ENCODE data around the gene VPS37D.

DNA sequence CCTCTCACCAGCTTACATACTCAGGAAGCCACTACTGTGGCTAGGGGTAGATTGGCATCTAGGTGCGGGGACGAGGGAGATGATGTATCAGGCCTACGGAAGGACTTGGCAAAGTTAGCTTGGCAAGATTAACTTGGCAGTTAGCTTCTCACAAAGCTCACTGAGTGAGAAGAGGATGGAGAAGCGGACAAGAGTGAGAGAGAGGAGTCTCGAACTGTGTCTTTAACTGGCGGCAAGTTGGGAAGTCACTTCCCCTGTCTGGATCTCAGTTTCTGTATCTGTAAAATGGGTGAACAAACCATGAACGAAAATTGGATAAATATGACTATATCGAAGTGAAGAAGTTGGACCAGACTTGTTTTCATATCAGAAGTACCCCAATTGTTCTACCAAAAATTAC is 33.8 kb upstream of the VPS37D start:
- TF ChIP-seq ZNF565 (CRISPR knock-in tag; conservative IDR thresholded peaks at IDR 0.05; ENCODE audit: low read depth) (no peak), GLIS3 (CRISPR knock-in tag; IDR thresholded peaks at IDR 0.05) (no peak), BACH2 (CRISPR knock-in tag; IDR thresholded peaks at IDR 0.05; ENCODE audit: borderline replicate concordance) (no peak), ZFP30 (CRISPR knock-in tag; IDR thresholded peaks at IDR 0.05) (no peak), ZNF8 (CRISPR knock-in tag; IDR thresholded peaks at IDR 0.05) (no peak), ZC3H10 (CRISPR knock-in tag; IDR thresholded peaks at IDR 0.05) (no peak), RARB (CRISPR knock-in tag; IDR thresholded peaks at IDR 0.05) (no peak)
- TF ChIP-seq, protein P1, sequence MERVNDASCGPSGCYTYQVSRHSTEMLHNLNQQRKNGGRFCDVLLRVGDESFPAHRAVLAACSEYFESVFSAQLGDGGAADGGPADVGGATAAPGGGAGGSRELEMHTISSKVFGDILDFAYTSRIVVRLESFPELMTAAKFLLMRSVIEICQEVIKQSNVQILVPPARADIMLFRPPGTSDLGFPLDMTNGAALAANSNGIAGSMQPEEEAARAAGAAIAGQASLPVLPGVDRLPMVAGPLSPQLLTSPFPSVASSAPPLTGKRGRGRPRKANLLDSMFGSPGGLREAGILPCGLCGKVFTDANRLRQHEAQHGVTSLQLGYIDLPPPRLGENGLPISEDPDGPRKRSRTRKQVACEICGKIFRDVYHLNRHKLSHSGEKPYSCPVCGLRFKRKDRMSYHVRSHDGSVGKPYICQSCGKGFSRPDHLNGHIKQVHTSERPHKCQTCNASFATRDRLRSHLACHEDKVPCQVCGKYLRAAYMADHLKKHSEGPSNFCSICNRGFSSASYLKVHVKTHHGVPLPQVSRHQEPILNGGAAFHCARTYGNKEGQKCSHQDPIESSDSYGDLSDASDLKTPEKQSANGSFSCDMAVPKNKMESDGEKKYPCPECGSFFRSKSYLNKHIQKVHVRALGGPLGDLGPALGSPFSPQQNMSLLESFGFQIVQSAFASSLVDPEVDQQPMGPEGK (CRISPR knock-in tag; IDR thresholded peaks at IDR 0.05; ENCODE audit: borderline replicate concordance), result no peak
- TF ChIP-seq, protein P2, sequence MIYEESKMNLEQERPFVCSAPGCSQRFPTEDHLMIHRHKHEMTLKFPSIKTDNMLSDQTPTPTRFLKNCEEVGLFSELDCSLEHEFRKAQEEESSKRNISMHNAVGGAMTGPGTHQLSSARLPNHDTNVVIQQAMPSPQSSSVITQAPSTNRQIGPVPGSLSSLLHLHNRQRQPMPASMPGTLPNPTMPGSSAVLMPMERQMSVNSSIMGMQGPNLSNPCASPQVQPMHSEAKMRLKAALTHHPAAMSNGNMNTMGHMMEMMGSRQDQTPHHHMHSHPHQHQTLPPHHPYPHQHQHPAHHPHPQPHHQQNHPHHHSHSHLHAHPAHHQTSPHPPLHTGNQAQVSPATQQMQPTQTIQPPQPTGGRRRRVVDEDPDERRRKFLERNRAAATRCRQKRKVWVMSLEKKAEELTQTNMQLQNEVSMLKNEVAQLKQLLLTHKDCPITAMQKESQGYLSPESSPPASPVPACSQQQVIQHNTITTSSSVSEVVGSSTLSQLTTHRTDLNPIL (CRISPR knock-in tag; IDR thresholded peaks at IDR 0.05; ENCODE audit: low read depth), result no peak
- TF ChIP-seq, protein P3, sequence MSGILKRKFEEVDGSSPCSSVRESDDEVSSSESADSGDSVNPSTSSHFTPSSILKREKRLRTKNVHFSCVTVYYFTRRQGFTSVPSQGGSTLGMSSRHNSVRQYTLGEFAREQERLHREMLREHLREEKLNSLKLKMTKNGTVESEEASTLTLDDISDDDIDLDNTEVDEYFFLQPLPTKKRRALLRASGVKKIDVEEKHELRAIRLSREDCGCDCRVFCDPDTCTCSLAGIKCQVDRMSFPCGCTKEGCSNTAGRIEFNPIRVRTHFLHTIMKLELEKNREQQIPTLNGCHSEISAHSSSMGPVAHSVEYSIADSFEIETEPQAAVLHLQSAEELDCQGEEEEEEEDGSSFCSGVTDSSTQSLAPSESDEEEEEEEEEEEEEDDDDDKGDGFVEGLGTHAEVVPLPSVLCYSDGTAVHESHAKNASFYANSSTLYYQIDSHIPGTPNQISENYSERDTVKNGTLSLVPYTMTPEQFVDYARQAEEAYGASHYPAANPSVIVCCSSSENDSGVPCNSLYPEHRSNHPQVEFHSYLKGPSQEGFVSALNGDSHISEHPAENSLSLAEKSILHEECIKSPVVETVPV (CRISPR knock-in tag; IDR thresholded peaks at IDR 0.05), result no peak
- TF ChIP-seq, protein P4, sequence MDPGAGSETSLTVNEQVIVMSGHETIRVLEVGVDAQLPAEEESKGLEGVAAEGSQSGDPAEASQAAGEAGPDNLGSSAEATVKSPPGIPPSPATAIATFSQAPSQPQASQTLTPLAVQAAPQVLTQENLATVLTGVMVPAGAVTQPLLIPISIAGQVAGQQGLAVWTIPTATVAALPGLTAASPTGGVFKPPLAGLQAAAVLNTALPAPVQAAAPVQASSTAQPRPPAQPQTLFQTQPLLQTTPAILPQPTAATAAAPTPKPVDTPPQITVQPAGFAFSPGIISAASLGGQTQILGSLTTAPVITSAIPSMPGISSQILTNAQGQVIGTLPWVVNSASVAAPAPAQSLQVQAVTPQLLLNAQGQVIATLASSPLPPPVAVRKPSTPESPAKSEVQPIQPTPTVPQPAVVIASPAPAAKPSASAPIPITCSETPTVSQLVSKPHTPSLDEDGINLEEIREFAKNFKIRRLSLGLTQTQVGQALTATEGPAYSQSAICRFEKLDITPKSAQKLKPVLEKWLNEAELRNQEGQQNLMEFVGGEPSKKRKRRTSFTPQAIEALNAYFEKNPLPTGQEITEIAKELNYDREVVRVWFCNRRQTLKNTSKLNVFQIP (CRISPR knock-in tag; IDR thresholded peaks at IDR 0.05; ENCODE audit: borderline replicate concordance, low read depth), result no peak

Measured in SK-N-SH treated with all-trans-retinoic acid at 6 μM for 48 hours (cell line).